ENCODE measurements around the gene TMEM116. TPM values are rescaled to one million over a fixed set of nuclear protein-coding genes. Genes with fewer than 3 reads are reported as not detected.
"Not testable (repeated sequence)": the region's sequence is repeated elsewhere in the genome, so short reads cannot be mapped to it uniquely, and the experiment has no call there.

TMEM116 gene
- total RNA-seq = 10 to 100 TPM; 12.7 to 13.4 TPM

DNA sequence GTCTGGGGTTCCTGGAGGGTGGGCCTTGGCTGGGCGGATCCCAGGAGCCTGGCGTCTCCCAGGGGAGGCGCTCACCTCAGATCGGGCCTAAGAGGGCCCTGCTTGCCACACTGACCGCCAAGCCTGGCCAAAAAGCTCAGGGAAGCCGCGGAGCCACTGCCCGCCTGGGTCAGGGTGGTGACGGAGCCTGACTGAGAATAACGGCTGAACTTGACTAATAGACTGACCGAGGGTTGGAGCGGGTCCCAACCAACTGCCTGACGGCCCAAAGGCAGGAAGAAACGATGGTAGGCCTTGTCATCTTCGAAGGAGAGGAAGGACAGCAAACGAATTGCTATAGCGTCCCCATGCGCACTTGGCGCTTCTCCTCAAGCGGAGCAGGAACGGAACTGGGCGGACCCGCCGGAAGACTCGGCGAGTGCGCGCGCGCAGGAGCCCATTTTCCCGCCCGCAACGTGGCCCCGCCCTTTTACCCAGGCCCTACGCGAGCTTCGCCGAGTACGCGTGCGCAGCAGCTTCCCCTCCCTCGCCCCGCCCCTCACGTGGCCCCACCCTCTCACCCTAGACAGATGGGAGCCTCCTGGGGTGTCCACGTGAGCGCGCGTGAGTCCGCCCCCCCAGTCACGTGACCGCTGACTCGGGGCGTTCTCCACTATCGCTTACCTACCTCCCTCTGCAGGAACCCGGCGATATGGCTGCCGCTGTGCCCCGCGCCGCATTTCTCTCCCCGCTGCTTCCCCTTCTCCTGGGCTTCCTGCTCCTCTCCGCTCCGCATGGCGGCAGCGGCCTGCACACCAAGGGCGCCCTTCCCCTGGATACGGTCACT, at the start of gene TMEM116, which contains the start of gene ERP29:
TSS of gene TMEM116 (minus strand) at position 391 of the 826 bp plus-strand sequence. CDS start 7,895 bp downstream, outside the sequence.
TSS of gene ERP29 (plus strand) at position 652 of the 826 bp plus-strand sequence. CDS start at position 692, 40 bp downstream.
- Mint-ChIP-seq H3K9me3 (peaks cover 6% of the 10 kb centered on the region), H3K27me3 (ENCODE audit: low read depth) (no peaks in the 10 kb centered on the region), H3K4me3 (peak within 1 kb of the TSS; percentile 98), H3K4me1 (ENCODE audit: low read depth) (peaks cover 48% of the 10 kb centered on the region), H3K27ac (peak within 1 kb of the TSS; percentile 96), H3K36me3 (ENCODE audit: low read depth) (peaks cover 38% of the 10 kb centered on the region)
- CTCF ChIA-PET = interaction anchor here (1.2 to 4.1 kb wide), 8 partner anchors 10 to 374 kb away, joined by 3 to 36 read pairs (median 6); no protein-coding TSS in a partner anchor
- intact Hi-C loops (cut with micrococcal nuclease) = loop anchor here (1.0 to 10.0 kb wide), 12 partner anchors 20 to 966 kb away; partner anchors contain the start of genes ACAD10, ATXN2, BRAP and OAS2
- peak; percentile 100 for DNase-seq

DNA sequence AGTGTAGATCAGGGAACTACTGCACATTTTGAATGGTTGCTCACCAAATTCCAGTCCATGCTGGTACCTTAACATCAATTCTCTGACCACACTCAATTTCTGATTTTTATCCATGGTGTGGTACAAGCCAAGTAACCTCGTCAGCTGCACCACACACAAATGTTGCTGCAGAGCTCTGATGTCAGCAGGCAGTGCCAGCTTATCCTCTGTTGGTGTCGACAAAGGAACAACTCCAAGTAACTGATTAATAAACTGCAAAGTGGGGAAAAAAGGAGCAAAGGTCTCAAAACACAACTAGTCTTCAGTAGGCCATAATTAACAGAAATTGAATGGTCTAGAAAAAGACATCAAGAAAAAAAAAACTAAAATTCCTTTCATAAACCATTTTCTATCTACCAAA, 48.2 kb upstream of the TMEM116 start:
- Mint-ChIP-seq H3K36me3 (ENCODE audit: low read depth) (peaks cover 40% of the 10 kb centered on the region), H3K9me3 (no peaks in the 10 kb centered on the region), H3K4me1 (ENCODE audit: low read depth) (no peaks in the 10 kb centered on the region), H3K27ac (no peak overlapping the region), H3K27me3 (ENCODE audit: low read depth) (no peaks in the 10 kb centered on the region), H3K4me3 (no peak overlapping the region)
- intact Hi-C loops (cut with micrococcal nuclease) = loop anchor here (5.0 kb wide), 1 partner anchor 34 kb away; no protein-coding TSS in a partner anchor
- CTCF ChIA-PET = interaction anchor here (1.3 kb wide), 1 partner anchor 127 kb away, joined by 3 read pairs; no protein-coding TSS in a partner anchor
- no peak for DNase-seq

DNA sequence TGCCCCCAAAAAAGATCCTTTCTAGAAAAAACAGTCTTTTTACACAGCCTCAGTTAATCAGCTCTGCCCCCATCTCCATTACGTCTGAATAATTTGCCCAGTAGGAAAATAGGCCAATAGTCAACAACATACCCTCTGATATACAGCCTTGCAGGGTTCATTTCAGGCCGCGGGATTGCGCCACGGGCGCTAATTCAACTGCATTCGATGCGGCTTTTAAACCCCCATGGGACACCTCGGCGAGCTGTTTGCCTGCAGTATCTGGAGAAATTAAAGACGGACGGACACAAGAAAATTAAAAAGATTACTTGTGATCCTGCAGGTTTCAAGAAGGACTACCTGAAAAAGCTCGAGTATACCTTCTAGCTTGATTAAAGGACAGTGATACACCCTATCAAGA, 36.4 kb upstream of the TMEM116 start:
- peaks cover 3% of the 10 kb centered on the region for H3K4me1 Mint-ChIP-seq (ENCODE audit: low read depth)
- H3K36me3 Mint-ChIP-seq (ENCODE audit: low read depth) = peaks cover 33% of the 10 kb centered on the region
- no peaks in the 10 kb centered on the region for H3K27me3 Mint-ChIP-seq (ENCODE audit: low read depth)
- H3K4me3 Mint-ChIP-seq = no peak overlapping the region
- no peaks in the 10 kb centered on the region for H3K9me3 Mint-ChIP-seq
- H3K27ac Mint-ChIP-seq = no peak overlapping the region
- CTCF ChIA-PET = interaction anchor here (0.6 to 0.8 kb wide), 2 partner anchors 15 to 169 kb away, joined by 4 to 7 read pairs; no protein-coding TSS in a partner anchor
- intact Hi-C loops (cut with micrococcal nuclease) = no loop called here
- DNase-seq = no peak

DNA sequence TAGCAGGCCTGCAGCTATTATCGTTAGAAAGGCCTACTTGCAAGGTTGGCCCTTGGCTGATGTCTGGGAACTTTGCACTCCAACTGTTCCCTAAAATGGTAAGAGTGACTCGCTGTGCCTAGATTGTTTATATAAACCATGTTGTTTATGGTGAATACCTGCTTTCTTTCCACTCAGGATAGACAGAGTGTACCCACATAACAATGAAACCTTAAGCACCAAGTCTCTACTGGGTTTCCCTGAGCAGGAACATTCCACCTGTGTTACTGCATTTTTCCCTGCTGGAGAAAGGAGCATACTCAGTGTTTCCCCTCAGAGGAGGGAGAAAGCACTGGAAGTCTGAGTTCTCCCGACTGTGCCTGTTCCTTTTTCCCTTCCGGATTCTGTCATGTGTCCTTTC, 33.0 kb upstream of the TMEM116 start:
- no peaks in the 10 kb centered on the region for H3K9me3 Mint-ChIP-seq
- intact Hi-C loops (cut with micrococcal nuclease) = no loop called here
- no peak for DNase-seq
- CTCF ChIA-PET = no interaction called here
- no peak overlapping the region for H3K27ac Mint-ChIP-seq
- peaks cover 29% of the 10 kb centered on the region for H3K36me3 Mint-ChIP-seq (ENCODE audit: low read depth)
- H3K4me3 Mint-ChIP-seq = no peak overlapping the region
- no peaks in the 10 kb centered on the region for H3K27me3 Mint-ChIP-seq (ENCODE audit: low read depth)
- no peaks in the 10 kb centered on the region for H3K4me1 Mint-ChIP-seq (ENCODE audit: low read depth)

DNA sequence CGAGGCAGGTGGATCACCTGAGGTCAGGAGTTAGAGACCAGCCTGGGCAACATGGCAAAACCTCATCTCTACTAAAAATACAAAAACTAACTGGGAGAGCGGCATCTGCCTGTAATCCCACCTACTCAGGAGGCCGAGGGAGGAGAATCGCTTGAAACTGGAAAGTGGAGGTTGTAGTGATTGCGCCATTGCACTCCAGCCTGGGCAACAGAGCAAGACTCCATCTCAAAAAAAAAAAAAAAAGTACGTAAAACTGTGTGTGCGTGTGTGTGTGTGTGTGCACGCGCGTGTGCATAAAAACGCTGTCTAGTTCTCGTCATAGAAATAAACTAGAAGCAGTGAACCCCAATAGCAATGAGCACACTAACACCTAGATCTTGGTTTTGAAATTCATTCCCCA, 23.6 kb upstream of the TMEM116 start:
- H3K27me3 Mint-ChIP-seq (ENCODE audit: low read depth); DNase-seq; H3K9me3 Mint-ChIP-seq; H3K27ac Mint-ChIP-seq; H3K4me3 Mint-ChIP-seq; intact Hi-C loops (cut with micrococcal nuclease): not testable (repeated sequence)
- Mint-ChIP-seq H3K4me1 (ENCODE audit: low read depth) (peaks cover 12% of the 10 kb centered on the region), H3K36me3 (ENCODE audit: low read depth) (peaks cover 40% of the 10 kb centered on the region)
- CTCF ChIA-PET = interaction anchor here (1.0 kb wide), 1 partner anchor 40 kb away, joined by 3 read pairs; no protein-coding TSS in a partner anchor

DNA sequence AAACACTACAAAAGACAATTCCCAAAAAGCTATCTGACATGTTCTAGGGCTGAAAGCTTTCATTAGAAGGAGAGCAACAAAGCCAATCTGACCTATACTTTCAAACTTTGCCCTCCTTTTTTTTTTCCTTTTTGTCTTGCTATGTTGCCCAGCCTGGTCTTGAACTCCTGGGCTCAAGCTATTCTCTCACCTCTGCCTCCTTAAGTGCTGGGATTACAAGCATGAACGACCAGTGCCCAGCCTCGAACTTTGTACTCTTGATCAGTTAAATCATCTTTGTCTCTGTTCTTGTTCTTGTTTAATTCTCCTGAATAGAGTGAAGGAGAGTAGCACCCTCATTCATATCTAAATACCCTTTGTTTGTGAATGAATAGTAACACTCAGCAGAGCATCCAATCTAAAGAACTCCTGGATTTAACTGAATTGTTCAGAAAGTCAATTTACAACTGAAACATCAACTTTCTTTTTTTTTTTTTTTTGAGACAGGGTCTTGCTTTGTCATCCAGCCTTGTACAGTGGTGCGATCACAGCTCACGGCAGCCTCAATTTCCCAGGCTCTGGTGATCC, 22.3 kb upstream of the TMEM116 start:
- peaks cover 15% of the 10 kb centered on the region for H3K4me1 Mint-ChIP-seq (ENCODE audit: low read depth)
- H3K36me3 Mint-ChIP-seq (ENCODE audit: low read depth) = peaks cover 45% of the 10 kb centered on the region
- CTCF ChIA-PET = interaction anchor here (0.9 to 1.0 kb wide), 2 partner anchors 20 to 38 kb away, joined by 3 to 5 read pairs; no protein-coding TSS in a partner anchor
- H3K27ac Mint-ChIP-seq = peak overlapping the region; percentile 30
- H3K9me3 Mint-ChIP-seq = no peaks in the 10 kb centered on the region
- no peak for DNase-seq
- H3K4me3 Mint-ChIP-seq = no peak overlapping the region
- no peaks in the 10 kb centered on the region for H3K27me3 Mint-ChIP-seq (ENCODE audit: low read depth)
- intact Hi-C loops (cut with micrococcal nuclease) = no loop called here

DNA sequence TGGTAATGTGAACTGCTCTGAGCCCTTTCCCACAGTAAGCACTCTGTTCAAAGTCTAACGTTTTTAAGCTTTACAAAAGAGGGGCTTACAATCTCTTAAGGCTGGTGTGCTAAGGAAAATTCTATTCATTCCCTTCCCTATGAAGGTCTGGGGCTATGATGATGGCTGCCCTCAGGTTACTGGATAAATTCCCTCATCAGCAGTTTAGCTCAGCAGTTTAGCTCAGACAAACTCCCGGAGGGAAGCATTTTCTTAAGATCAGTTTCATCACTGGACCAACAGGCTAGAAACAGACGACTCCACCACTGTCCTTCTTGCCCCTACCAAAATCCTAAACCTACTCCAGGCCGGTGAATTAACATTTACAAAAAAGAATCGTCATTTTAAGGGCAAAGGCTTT, 19.3 kb upstream of the TMEM116 start:
- H3K27me3 Mint-ChIP-seq (ENCODE audit: low read depth) = no peaks in the 10 kb centered on the region
- CTCF ChIA-PET = interaction anchor here (1.1 kb wide), 1 partner anchor 88 kb away, joined by 4 read pairs; no protein-coding TSS in a partner anchor
- H3K4me1 Mint-ChIP-seq (ENCODE audit: low read depth) = peaks cover 28% of the 10 kb centered on the region
- H3K27ac Mint-ChIP-seq = peak overlapping the region; percentile 48
- peaks cover 40% of the 10 kb centered on the region for H3K36me3 Mint-ChIP-seq (ENCODE audit: low read depth)
- intact Hi-C loops (cut with micrococcal nuclease) = no loop called here
- H3K9me3 Mint-ChIP-seq = no peaks in the 10 kb centered on the region
- no peak for DNase-seq
- no peak overlapping the region for H3K4me3 Mint-ChIP-seq

DNA sequence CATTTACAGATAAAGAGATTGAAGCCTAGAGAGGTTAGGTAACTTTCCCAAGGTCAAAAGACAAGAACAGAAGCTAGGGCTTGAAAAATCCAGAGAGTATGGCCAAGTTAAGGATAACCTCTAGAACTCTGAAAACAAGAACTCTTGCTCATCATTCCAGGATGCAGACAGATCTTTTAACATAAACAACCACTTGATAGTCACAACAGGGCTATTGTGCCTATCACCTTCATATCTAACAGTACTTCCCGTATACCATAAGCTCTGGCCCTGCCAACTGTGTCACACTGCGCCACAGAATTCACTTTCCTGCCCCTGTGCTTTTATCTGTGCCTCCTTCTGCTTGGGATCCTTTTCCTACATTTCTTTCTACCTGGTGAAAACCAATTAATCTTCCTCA, 18.5 kb upstream of the TMEM116 start:
- peak overlapping the region; percentile 52 for H3K27ac Mint-ChIP-seq
- H3K4me1 Mint-ChIP-seq (ENCODE audit: low read depth) = peaks cover 30% of the 10 kb centered on the region
- CTCF ChIA-PET = interaction anchor here (1.1 kb wide), 1 partner anchor 87 kb away, joined by 4 read pairs; no protein-coding TSS in a partner anchor
- intact Hi-C loops (cut with micrococcal nuclease) = no loop called here
- H3K27me3 Mint-ChIP-seq (ENCODE audit: low read depth) = no peaks in the 10 kb centered on the region
- H3K9me3 Mint-ChIP-seq = no peaks in the 10 kb centered on the region
- H3K4me3 Mint-ChIP-seq = no peak overlapping the region
- no peak for DNase-seq
- peaks cover 35% of the 10 kb centered on the region for H3K36me3 Mint-ChIP-seq (ENCODE audit: low read depth)

DNA sequence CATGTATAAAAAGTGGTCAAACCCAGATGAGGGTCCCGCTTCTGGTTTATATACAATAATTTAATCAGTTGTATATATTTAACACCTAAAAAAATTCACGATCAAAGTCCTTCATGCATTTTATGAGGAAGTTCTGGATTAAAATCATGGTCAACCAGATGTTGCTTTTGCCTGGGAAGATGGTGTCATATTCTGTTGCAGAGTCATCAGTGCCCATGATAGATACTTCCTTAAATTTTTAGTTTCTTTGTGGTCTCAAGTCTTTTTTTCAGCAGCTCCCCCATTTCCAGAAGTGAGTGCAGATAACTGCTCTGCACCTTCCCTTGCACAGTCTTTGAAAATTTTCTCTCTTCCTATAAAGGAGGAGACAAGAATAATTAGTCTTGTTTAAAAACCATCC, 16.3 kb upstream of the TMEM116 start:
- no peaks in the 10 kb centered on the region for H3K9me3 Mint-ChIP-seq
- H3K4me1 Mint-ChIP-seq (ENCODE audit: low read depth) = peaks cover 34% of the 10 kb centered on the region
- H3K27me3 Mint-ChIP-seq (ENCODE audit: low read depth) = no peaks in the 10 kb centered on the region
- CTCF ChIA-PET = interaction anchor here (0.7 kb wide), 1 partner anchor 219 kb away, joined by 3 read pairs; no protein-coding TSS in a partner anchor
- no peak for DNase-seq
- intact Hi-C loops (cut with micrococcal nuclease) = loop anchor here (5.0 kb wide), 2 partner anchors 33 to 82 kb away; no protein-coding TSS in a partner anchor
- H3K27ac Mint-ChIP-seq = no peak overlapping the region
- H3K36me3 Mint-ChIP-seq (ENCODE audit: low read depth) = peaks cover 37% of the 10 kb centered on the region
- H3K4me3 Mint-ChIP-seq = no peak overlapping the region

DNA sequence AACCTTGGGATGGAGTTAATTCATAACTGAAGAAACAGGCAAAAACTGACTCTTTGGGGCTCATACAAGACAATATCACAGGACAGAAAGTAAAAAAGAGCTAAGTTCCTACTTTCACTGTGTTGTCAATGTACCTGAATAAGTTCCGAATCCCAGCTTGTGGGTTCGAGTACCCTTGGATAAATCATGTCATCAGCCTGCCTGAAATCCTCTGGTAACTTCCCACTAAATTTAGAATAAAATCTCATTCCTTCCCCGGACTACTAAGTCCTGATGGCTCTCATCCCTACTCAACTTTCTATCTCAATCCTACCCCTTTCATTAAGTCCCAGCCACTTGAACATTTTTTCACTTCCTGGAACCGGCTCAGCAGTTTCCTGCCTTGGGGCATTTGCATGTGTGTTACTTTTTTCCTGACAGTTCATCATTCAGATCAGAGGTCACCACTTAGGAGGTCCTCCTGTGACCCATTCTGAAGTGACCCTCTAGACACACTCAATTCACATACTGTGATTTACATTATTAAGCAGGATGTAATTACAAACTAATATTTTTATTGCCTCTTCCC, 12.9 kb upstream of the TMEM116 start:
- Mint-ChIP-seq H3K4me1 (ENCODE audit: low read depth) (peaks cover 34% of the 10 kb centered on the region), H3K36me3 (ENCODE audit: low read depth) (peaks cover 31% of the 10 kb centered on the region), H3K4me3 (no peak overlapping the region), H3K27me3 (ENCODE audit: low read depth) (no peaks in the 10 kb centered on the region), H3K27ac (peak overlapping the region; percentile 79), H3K9me3 (no peaks in the 10 kb centered on the region)
- DNase-seq = no peak
- CTCF ChIA-PET = interaction anchor here (1.4 kb wide), 1 partner anchor 80 kb away, joined by 3 read pairs; no protein-coding TSS in a partner anchor
- intact Hi-C loops (cut with micrococcal nuclease) = loop anchor here (5.0 kb wide), 2 partner anchors 36 to 79 kb away; no protein-coding TSS in a partner anchor

DNA sequence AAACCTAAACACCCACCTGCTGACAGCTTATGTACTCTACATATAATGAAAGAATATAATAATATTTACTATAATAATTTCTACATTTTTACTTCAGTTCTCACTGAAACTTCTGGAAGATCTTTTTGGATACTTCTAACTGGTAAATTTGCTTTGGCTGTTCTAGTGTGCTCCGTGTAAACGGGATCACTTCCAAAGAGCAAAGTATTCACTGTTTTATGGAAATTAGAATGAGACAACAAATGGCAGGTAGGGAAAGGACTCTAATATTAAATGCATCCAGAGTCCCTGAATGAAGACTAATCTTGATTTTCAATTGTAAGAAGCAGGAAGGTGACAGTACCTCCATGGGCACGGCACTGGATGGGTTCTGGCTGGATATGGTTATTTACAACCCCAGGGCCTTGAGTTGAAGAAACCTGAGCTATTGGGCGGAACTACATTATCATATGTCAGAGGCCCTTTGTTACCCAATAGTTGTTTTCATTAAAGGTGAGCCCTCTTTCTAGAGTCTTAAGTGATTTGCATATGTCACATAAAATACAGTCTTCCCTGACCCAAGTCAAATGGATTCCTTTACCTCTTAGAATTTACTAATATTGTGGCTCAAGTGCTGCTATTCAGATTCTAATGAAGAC, 10.9 kb upstream of the TMEM116 start:
- Mint-ChIP-seq H3K4me1 (ENCODE audit: low read depth) (peaks cover 42% of the 10 kb centered on the region), H3K9me3 (no peaks in the 10 kb centered on the region), H3K27me3 (ENCODE audit: low read depth) (no peaks in the 10 kb centered on the region), H3K27ac (peak overlapping the region; percentile 19), H3K4me3 (no peak overlapping the region), H3K36me3 (ENCODE audit: low read depth) (peaks cover 24% of the 10 kb centered on the region)
- no peak for DNase-seq
- CTCF ChIA-PET = interaction anchor here (0.5 to 1.9 kb wide), 2 partner anchors 80 to 92 kb away, joined by 3 to 8 read pairs; no protein-coding TSS in a partner anchor
- intact Hi-C loops (cut with micrococcal nuclease) = no loop called here
